ENCODE data around the gene DGKG.

- no peak for TF ChIP-seq EP300 (IDR thresholded peaks at IDR 0.05)
- TF ChIP-seq CTCF (IDR thresholded peaks at IDR 0.05), result no peak
- TF ChIP-seq POLR2A (IDR thresholded peaks at IDR 0.05), result no peak
- no peak for TF ChIP-seq POLR2AphosphoS5 (IDR thresholded peaks at IDR 0.05)
Observed at GRCh38 chr3:186194451-186194811, 167.6 kb downstream of the DGKG start.
